ENCODE measurements around the gene PAX3. TPM values are rescaled to one million over a fixed set of nuclear protein-coding genes. Genes with fewer than 3 reads are reported as not detected.

PAX3 gene
- total RNA-seq (ENCODE audit: low replicate concordance), result 4.6 and 4.9 TPM in 2 replicates

- Histone ChIP-seq H3K4me2 (peak within 1 kb of the TSS; percentile 68), H4K20me1 (ENCODE audit: low read depth) (peaks cover 88% of the 10 kb centered on the region), H3K9me3 (ENCODE audit: low read depth) (no peaks in the 10 kb centered on the region), H3K36me3 (no peaks in the 10 kb centered on the region), H3K4me1 (peaks cover 60% of the 10 kb centered on the region), H3K9ac (no peak within 1 kb of the TSS), H3K27me3 (peaks cover 100% of the 10 kb centered on the region), H2AFZ (replicated peaks) (peak within 1 kb of the TSS; percentile 7), H3K79me2 (ENCODE audit: low read depth) (no peaks in the 10 kb centered on the region), H3F3A (ENCODE audit: low read depth) (peaks cover 52% of the 10 kb centered on the region), H3K4me3 (peak within 1 kb of the TSS; percentile 36), H3K27ac (no peak within 1 kb of the TSS)
- peaks cover 6% of the 10 kb centered on the region for H3K9me3 Mint-ChIP-seq
- peak; percentile 74 for DNase-seq (ENCODE audit: low spot score)
- H3K4me3 Mint-ChIP-seq, result peak within 1 kb of the TSS; percentile 98
- peaks cover 41% of the 10 kb centered on the region for H3K36me3 Mint-ChIP-seq
- peak; percentile 95 for TF ChIP-seq EZH2phosphoT487 (IDR thresholded peaks at IDR 0.05)
- no peak for TF ChIP-seq CTCF (IDR thresholded peaks at IDR 0.05)
- TF ChIP-seq EZH2 (IDR thresholded peaks at IDR 0.05), result peak; percentile 98
- peak within 1 kb of the TSS; percentile 97 for H3K27ac Mint-ChIP-seq
- H3K27me3 Mint-ChIP-seq (ENCODE audit: insufficient read depth, low read depth), result peaks cover 75% of the 10 kb centered on the region
- H3K4me1 Mint-ChIP-seq, result peaks cover 76% of the 10 kb centered on the region
Observed at GRCh38 chr2:222298311-222299150, at the start of gene PAX3. PAX3 (minus strand) TSS chr2:222298998; CDS start chr2:222298615, 383 bp downstream.

GRCh38 chr2:222341331-222341730 lies 42.5 kb upstream of the PAX3 start:
- Histone ChIP-seq H4K20me1 (ENCODE audit: low read depth) (no peaks in the 10 kb centered on the region), H3F3A (ENCODE audit: low read depth) (no peaks in the 10 kb centered on the region), H3K27me3 (peaks cover 16% of the 10 kb centered on the region), H3K9ac (no peak overlapping the region), H3K36me3 (no peaks in the 10 kb centered on the region), H3K4me2 (no peak overlapping the region), H3K9me3 (ENCODE audit: low read depth) (no peaks in the 10 kb centered on the region), H3K4me1 (no peaks in the 10 kb centered on the region), H3K4me3 (no peak overlapping the region), H3K27ac (no peak overlapping the region), H2AFZ (replicated peaks) (no peak overlapping the region), H3K79me2 (ENCODE audit: low read depth) (no peaks in the 10 kb centered on the region)
- Mint-ChIP-seq H3K27ac (no peak overlapping the region), H3K4me3 (no peak overlapping the region), H3K36me3 (peaks cover 2% of the 10 kb centered on the region), H3K9me3 (no peaks in the 10 kb centered on the region), H3K27me3 (ENCODE audit: insufficient read depth, low read depth) (no peaks in the 10 kb centered on the region), H3K4me1 (no peaks in the 10 kb centered on the region)
- DNase-seq (ENCODE audit: low spot score), result no peak
- TF ChIP-seq EZH2phosphoT487 (IDR thresholded peaks at IDR 0.05) (no peak), EZH2 (IDR thresholded peaks at IDR 0.05) (no peak), CTCF (IDR thresholded peaks at IDR 0.05) (no peak)

DNA sequence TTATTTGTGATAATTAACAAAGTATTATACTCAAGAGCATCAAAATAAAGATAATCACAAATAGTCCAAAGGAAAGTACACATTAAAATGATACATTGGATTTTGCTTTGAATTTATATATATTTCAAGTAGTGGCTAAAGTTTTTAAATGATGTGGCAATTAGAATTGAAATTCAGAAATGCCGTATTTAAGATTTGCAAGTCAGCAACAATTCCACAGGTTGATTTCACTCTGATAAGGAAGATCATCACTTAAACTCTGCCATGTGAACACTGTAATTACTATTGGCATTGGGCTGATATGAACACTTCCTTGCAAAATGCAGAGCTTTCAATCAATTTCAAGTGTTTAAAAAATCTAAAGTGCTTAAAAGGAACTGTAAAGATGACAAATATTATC lies 39.6 kb upstream of the PAX3 start:
- Histone ChIP-seq H3K79me2 (ENCODE audit: low read depth) (no peaks in the 10 kb centered on the region), H3K4me3 (no peak overlapping the region), H3K9me3 (ENCODE audit: low read depth) (no peaks in the 10 kb centered on the region), H3F3A (ENCODE audit: low read depth) (no peaks in the 10 kb centered on the region), H3K27me3 (peaks cover 16% of the 10 kb centered on the region), H4K20me1 (ENCODE audit: low read depth) (no peaks in the 10 kb centered on the region), H3K4me1 (no peaks in the 10 kb centered on the region), H3K36me3 (no peaks in the 10 kb centered on the region), H2AFZ (replicated peaks) (no peak overlapping the region), H3K9ac (no peak overlapping the region), H3K27ac (no peak overlapping the region), H3K4me2 (no peak overlapping the region)
- Mint-ChIP-seq H3K4me3 (no peak overlapping the region), H3K4me1 (no peaks in the 10 kb centered on the region), H3K27ac (no peak overlapping the region), H3K36me3 (peaks cover 6% of the 10 kb centered on the region), H3K27me3 (ENCODE audit: insufficient read depth, low read depth) (no peaks in the 10 kb centered on the region), H3K9me3 (peaks cover 15% of the 10 kb centered on the region)
- TF ChIP-seq EZH2phosphoT487 (IDR thresholded peaks at IDR 0.05), result no peak
- TF ChIP-seq EZH2 (IDR thresholded peaks at IDR 0.05), result no peak
- no peak for TF ChIP-seq CTCF (IDR thresholded peaks at IDR 0.05)
- no peak for DNase-seq (ENCODE audit: low spot score)

Measured in neural progenitor cell (in vitro differentiated cells).